OCI-LY3 (cell line): ENCODE data around the gene RBBP6.

Experiments used
- H2AFZ ChIP-seq: fragments of 200-600, 300-600 bp; shearing (Covaris generic); 2 replicates; pipeline ENCODE4 v1.6.0; 2014; ENCODE audit warnings: antibody characterized with exemption, low read depth, low read length
- H3K27ac ChIP-seq: fragments of 200-600, 300-600 bp; sonication (generic); 2 replicates; pipeline ENCODE4 v1.5.1; 2014; ENCODE audit warnings: mild to moderate bottlenecking, low read length, moderate library complexity, mixed read lengths
- H3K27me3 ChIP-seq: fragments of 200-600, 300-600 bp; sonication (generic); 2 replicates; pipeline ENCODE4 v1.6.1; 2014; ENCODE audit warnings: low read depth, low read length, mixed read lengths
- H3K36me3 ChIP-seq: fragments of 200-600, 300-600 bp; sonication (generic); replicated peaks from 2 replicates; pipeline ENCODE3; 2014; ENCODE audit warnings: low read depth, low read length, mixed read lengths
- H3K4me1 ChIP-seq: fragments of 300-600, 200-600 bp; sonication (generic); 2 replicates; pipeline ENCODE4 v1.6.1; 2014; ENCODE audit warnings: low read length, mixed read lengths
- H3K4me2 ChIP-seq: fragments of 200-600, 300-600 bp; sonication (generic); 2 replicates; pipeline ENCODE4 v1.6.1; 2014; ENCODE audit warnings: low read length, mixed read lengths
- H3K4me3 ChIP-seq: fragments of 300-600, 200-600 bp; sonication (generic); 2 replicates; pipeline ENCODE4 v1.5.1; 2014; ENCODE audit warnings: antibody characterized with exemption, mild to moderate bottlenecking, low read length, moderate library complexity
- H3K79me2 ChIP-seq: fragments of 300-600, 200-600 bp; shearing (Covaris generic); 2 replicates; pipeline ENCODE4 v1.6.1; 2014; ENCODE audit warnings: mild to moderate bottlenecking, low read length, mixed read lengths
- H3K9ac ChIP-seq: fragments of 300-600, 200-600 bp; shearing (Covaris generic); 2 replicates; pipeline ENCODE4 v1.6.0; 2014; ENCODE audit warnings: mild to moderate bottlenecking, low read length, moderate library complexity
- H3K9me3 ChIP-seq: fragments of 200-600, 300-600 bp; shearing (Covaris generic); 2 replicates; pipeline ENCODE4 v1.6.1; 2014; ENCODE audit warnings: low read length, mixed read lengths; ENCODE audit not compliant: insufficient read depth
- H4K20me1 ChIP-seq: fragments of 200-600, 300-600 bp; sonication (generic); 2 replicates; pipeline ENCODE4 v1.6.1; 2016; ENCODE audit warnings: low read length, mixed read lengths; ENCODE audit not compliant: insufficient read depth
- EZH2phosphoT487 ChIP-seq: fragments of 200-600 bp; shearing (Covaris generic); IDR thresholded peaks from 2 replicates; pipeline ENCODE4 v1.6.1; 2018; ENCODE audit warnings: antibody characterized with exemption, mixed run types, low read depth
- TF ChIP-seq, protein P1 (sequence below): fragments of 200-600, 300-600 bp; sonication (generic); IDR thresholded peaks from 2 replicates; pipeline ENCODE4 v1.5.1; 2014; ENCODE audit warnings: antibody characterized with exemption, low read length, low read depth

RBBP6 gene

GRCh38 chr16:24541233-24541933 is 2.0 kb downstream of the RBBP6 start:
- no peak overlapping the region for H2AFZ ChIP-seq
- peaks cover 61% of the 10 kb centered on the region for H4K20me1 ChIP-seq
- H3K4me3 ChIP-seq: peak overlapping the region; percentile 84
- H3K4me2 ChIP-seq: peak overlapping the region; percentile 92
- H3K27ac ChIP-seq: no peak overlapping the region
- TF ChIP-seq, protein P1, sequence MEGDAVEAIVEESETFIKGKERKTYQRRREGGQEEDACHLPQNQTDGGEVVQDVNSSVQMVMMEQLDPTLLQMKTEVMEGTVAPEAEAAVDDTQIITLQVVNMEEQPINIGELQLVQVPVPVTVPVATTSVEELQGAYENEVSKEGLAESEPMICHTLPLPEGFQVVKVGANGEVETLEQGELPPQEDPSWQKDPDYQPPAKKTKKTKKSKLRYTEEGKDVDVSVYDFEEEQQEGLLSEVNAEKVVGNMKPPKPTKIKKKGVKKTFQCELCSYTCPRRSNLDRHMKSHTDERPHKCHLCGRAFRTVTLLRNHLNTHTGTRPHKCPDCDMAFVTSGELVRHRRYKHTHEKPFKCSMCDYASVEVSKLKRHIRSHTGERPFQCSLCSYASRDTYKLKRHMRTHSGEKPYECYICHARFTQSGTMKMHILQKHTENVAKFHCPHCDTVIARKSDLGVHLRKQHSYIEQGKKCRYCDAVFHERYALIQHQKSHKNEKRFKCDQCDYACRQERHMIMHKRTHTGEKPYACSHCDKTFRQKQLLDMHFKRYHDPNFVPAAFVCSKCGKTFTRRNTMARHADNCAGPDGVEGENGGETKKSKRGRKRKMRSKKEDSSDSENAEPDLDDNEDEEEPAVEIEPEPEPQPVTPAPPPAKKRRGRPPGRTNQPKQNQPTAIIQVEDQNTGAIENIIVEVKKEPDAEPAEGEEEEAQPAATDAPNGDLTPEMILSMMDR: no peak
- no peak for TF ChIP-seq EZH2phosphoT487
- H3K9me3 ChIP-seq: no peaks in the 10 kb centered on the region
- H3K27me3 ChIP-seq: no peaks in the 10 kb centered on the region
- peaks cover 27% of the 10 kb centered on the region for H3K36me3 ChIP-seq
- H3K79me2 ChIP-seq: peaks cover 70% of the 10 kb centered on the region
- H3K4me1 ChIP-seq: peaks cover 28% of the 10 kb centered on the region
- H3K9ac ChIP-seq: peak overlapping the region; percentile 98

DNA sequence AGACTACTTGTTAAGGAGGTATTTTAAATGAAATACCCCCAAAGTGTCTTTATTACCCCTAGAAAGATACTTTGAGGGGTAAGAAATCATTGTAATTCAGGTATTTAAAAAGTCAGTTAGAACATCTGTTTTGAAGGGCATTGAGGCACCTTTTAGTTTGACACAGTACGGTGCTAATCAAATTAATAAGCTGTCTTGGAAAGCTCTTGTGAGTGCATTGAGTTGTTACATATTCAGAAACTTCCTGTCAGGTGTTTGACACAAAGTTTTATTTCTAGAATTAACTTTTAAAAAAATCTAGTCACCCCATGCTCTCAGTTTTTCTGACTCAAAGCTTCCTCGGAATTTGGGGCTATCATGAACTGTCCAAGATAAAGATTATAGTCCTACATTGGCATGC is 4.6 kb downstream of the RBBP6 start:
- H3K36me3 ChIP-seq: peaks cover 45% of the 10 kb centered on the region
- H3K4me3 ChIP-seq: 0 out of 2 replicates have a peak overlapping the region, but pooled peaks have one; percentile 15

DNA sequence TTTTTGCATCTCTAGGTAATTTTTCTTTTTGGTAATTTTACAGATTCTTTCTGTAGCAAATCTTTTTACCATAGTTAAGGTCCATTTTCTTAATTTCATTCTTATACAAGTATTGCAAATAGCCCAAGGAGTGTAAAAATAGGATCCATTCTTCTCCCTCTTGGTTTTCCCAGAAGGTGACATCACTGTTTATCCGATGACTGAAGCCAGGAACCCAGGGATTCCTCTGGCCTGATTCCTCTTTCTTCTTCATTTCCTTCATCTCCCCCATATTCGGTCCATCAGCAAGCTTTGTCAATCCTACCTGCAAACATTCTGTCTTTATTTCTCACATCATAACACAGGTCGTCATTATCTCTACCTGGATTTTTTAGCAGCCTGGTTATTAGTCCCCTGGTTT is 5.3 kb downstream of the RBBP6 start:
- Histone ChIP-seq H3K79me2 (peaks cover 100% of the 10 kb centered on the region), H3K27ac (no peak overlapping the region), H3K36me3 (peaks cover 51% of the 10 kb centered on the region), H3K4me1 (peaks cover 25% of the 10 kb centered on the region), H3K4me3 (no peak overlapping the region), H3K9ac (no peak overlapping the region), H2AFZ (no peak overlapping the region), H4K20me1 (peaks cover 78% of the 10 kb centered on the region), H3K27me3 (no peaks in the 10 kb centered on the region), H3K9me3 (no peaks in the 10 kb centered on the region), H3K4me2 (no peak overlapping the region)
- no peak for TF ChIP-seq EZH2phosphoT487
- TF ChIP-seq, protein P1: no peak

More for the DNA sequence above, 4.6 kb downstream of the RBBP6 start:
- peak overlapping the region; percentile 24 for H3K4me2 ChIP-seq
- no peaks in the 10 kb centered on the region for H3K9me3 ChIP-seq
- H3K79me2 ChIP-seq: peaks cover 96% of the 10 kb centered on the region
- no peak for TF ChIP-seq EZH2phosphoT487
- TF ChIP-seq, protein P1: no peak
- peaks cover 72% of the 10 kb centered on the region for H4K20me1 ChIP-seq
- H3K27me3 ChIP-seq: no peaks in the 10 kb centered on the region
- no peak overlapping the region for H3K27ac ChIP-seq
- H3K4me1 ChIP-seq: peaks cover 25% of the 10 kb centered on the region
- no peak overlapping the region for H3K9ac ChIP-seq
- no peak overlapping the region for H2AFZ ChIP-seq

DNA sequence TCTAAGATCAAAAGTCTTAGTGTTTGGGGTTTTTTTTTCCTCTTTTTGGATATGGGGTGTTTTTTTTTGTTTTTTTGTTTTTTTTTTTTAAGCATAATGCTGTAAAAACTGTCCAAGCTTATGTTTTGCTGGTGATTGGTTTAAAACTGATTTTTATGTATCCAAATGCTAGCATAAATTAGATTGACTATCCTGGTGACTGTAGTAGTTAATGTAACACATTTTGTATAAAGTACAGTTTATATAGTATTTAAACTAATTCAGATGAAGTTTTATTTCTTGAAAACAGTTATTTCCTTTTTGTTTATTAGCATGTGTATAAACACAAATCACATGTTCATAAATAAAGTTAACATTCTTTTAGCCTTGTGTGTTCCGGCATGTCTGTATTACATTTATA is 10.9 kb downstream of the RBBP6 start:
- H3K27ac ChIP-seq: no peak overlapping the region
- peaks cover 53% of the 10 kb centered on the region for H4K20me1 ChIP-seq
- no peak overlapping the region for H3K9ac ChIP-seq
- H3K27me3 ChIP-seq: no peaks in the 10 kb centered on the region
- peaks cover 80% of the 10 kb centered on the region for H3K79me2 ChIP-seq
- H2AFZ ChIP-seq: no peak overlapping the region
- H3K4me2 ChIP-seq: no peak overlapping the region
- H3K4me3 ChIP-seq: no peak overlapping the region
- no peaks in the 10 kb centered on the region for H3K4me1 ChIP-seq
- TF ChIP-seq EZH2phosphoT487: no peak
- TF ChIP-seq, protein P1: no peak
- peaks cover 49% of the 10 kb centered on the region for H3K36me3 ChIP-seq
- H3K9me3 ChIP-seq: no peaks in the 10 kb centered on the region
